A549 (cell line): Measurements from ENCODE around the gene BAIAP2L1. TPM values are rescaled to one million over a fixed set of nuclear protein-coding genes. Genes with fewer than 3 reads are reported as not detected.
A peak's percentile ranks its signal among the peaks of the same experiment; 100 is the strongest.

Experiments
- ATAC-seq, 2 experiments: fragments of 200-7000 bp in 1 of 2; fragments of >200 bp in 1 of 2; cut with Nextera tagmentation in 1 of 2; cut with Tn5 transposase in 1 of 2; 3 replicates each; pipeline versions ENCODE4 v1.8.0 to v1.9.1; 2018 to 2020; ENCODE audit warnings: mild to moderate bottlenecking in 1 of 2, moderate library complexity in 1 of 2
- CTCF ChIA-PET: fragments of 300-600 bp; sonication (Branson Sonifier 250); formaldehyde crosslinking; extraction: SDS; loops from one replicate; lab custom pipeline; 2021; ENCODE audit warnings: antibody characterized with exemption, inconsistent platforms; lab: Yijun Ruan, JAX
- POLR2A ChIA-PET: fragments of 350-600 bp; formaldehyde crosslinking; extraction: SDS; loops from one replicate; lab custom pipeline; 2021; ENCODE audit warnings: antibody characterized with exemption, inconsistent platforms; lab: Yijun Ruan, JAX
- DNase-seq, 2 experiments: peaks; one replicate each; pipeline versions ENCODE4 v3.0.0 to v3.0.0-alpha.2; 2011 to 2016; ENCODE audit warnings: low read depth in 1 of 2, low spot score in 1 of 2
- FAIRE-seq: peaks from 2 replicates; lab custom pipeline; 2011; peaks lifted over from hg19 to GRCh38; lab: Jason Lieb, UNC
- H3K27ac ChIP-seq, 2 experiments: fragments of >200 bp; sonication (Bioruptor Twin); formaldehyde crosslinking; 3 replicates each; pipeline ENCODE4 v1.5.1; 2016 to 2017
- H3K4me1 ChIP-seq: fragments of >200 bp; sonication (Bioruptor Twin); formaldehyde crosslinking; 3 replicates; pipeline ENCODE4 v1.6.1; 2016
- H3K4me2 ChIP-seq: fragments of >200 bp; sonication (Bioruptor Twin); formaldehyde crosslinking; 3 replicates; pipeline ENCODE4 v1.6.1; 2016
- H3K4me3 ChIP-seq: fragments of >200 bp; sonication (Bioruptor Twin); formaldehyde crosslinking; 3 replicates; pipeline ENCODE4 v1.5.1; 2016
- H3K9me3 ChIP-seq: fragments of >200 bp; sonication (Bioruptor Twin); formaldehyde crosslinking; 3 replicates; pipeline ENCODE4 v1.6.1; 2016
- ATOH8 ChIP-seq: fragments of 250-450 bp; sonication (Bioruptor Pico); IDR thresholded peaks from 2 replicates; pipeline ENCODE4 v1.5.0; 2020; ENCODE audit warnings: low read depth, mild to moderate bottlenecking, moderate library complexity
- BCL3 ChIP-seq: fragments of >200 bp; sonication (Bioruptor Twin); formaldehyde crosslinking; IDR thresholded peaks from 3 replicates; pipeline ENCODE4 v1.6.1; 2016
- CBX8 ChIP-seq: fragments of 200-600 bp; sonication (generic); IDR thresholded peaks from 2 replicates; pipeline ENCODE4 v1.6.1; 2016
- CTCF ChIP-seq: fragments of >200 bp; sonication (Bioruptor Twin); formaldehyde crosslinking; IDR thresholded peaks from 3 replicates; pipeline ENCODE4 v1.5.1; 2016
- E2F6 ChIP-seq: IDR thresholded peaks from 2 replicates; pipeline ENCODE4 v1.6.1; 2012; ENCODE audit warnings: low read depth, borderline replicate concordance
- EHF ChIP-seq: fragments of 250-450 bp; sonication (Bioruptor Pico); IDR thresholded peaks from 2 replicates; pipeline ENCODE4 v1.5.0; 2020; ENCODE audit warnings: mild to moderate bottlenecking
- HDAC2 ChIP-seq: fragments of 200-600 bp; sonication (generic); IDR thresholded peaks from 2 replicates; pipeline ENCODE4 v1.6.1; 2016
- HEYL ChIP-seq: fragments of 250-450 bp; sonication (Bioruptor Pico); IDR thresholded peaks from 2 replicates; pipeline ENCODE4 v1.8.0; 2021; ENCODE audit warnings: mild to moderate bottlenecking, moderate library complexity
- HOXB13 ChIP-seq: fragments of 250-450 bp; sonication (Bioruptor Pico); IDR thresholded peaks from 2 replicates; pipeline ENCODE4 v1.5.0; 2020; ENCODE audit warnings: low read depth, mild to moderate bottlenecking, moderate library complexity
- HOXB5 ChIP-seq: fragments of 250-450 bp; sonication (Bioruptor Pico); IDR thresholded peaks from 2 replicates; pipeline ENCODE4 v1.5.0; 2020; ENCODE audit warnings: mild to moderate bottlenecking, moderate library complexity
- JUN ChIP-seq, 2 experiments: fragments of >200 bp; sonication (Bioruptor Twin); formaldehyde crosslinking; IDR thresholded peaks; 2 replicates in 1 of 2; 3 replicates in 1 of 2; pipeline ENCODE4 v1.6.1; 2016 to 2017
- KDM1A ChIP-seq: fragments of 200-600 bp; sonication (generic); IDR thresholded peaks from 2 replicates; pipeline ENCODE4 v1.6.1; 2016; ENCODE audit warnings: low read depth, mild to moderate bottlenecking
- MAZ ChIP-seq: fragments of 150-350 bp; IDR thresholded peaks from 2 replicates; pipeline ENCODE4 v1.6.1; 2014; ENCODE audit warnings: antibody characterized with exemption, low read depth, low read length, borderline replicate concordance
- MYC ChIP-seq: IDR thresholded peaks from 2 replicates; pipeline ENCODE4 v1.6.1; 2012; ENCODE audit warnings: mild to moderate bottlenecking, inconsistent platforms, low read length, improper control_type of control experiment, borderline replicate concordance
- NR3C1 ChIP-seq: fragments of >200 bp; sonication (Bioruptor Twin); formaldehyde crosslinking; IDR thresholded peaks from 3 replicates; pipeline ENCODE4 v1.6.1; 2017
- POLR2AphosphoS2 ChIP-seq: conservative IDR thresholded peaks from 2 replicates; pipeline ENCODE4 v1.6.1; 2012; ENCODE audit warnings: low read length, improper control_type of control experiment, inconsistent platforms
- RFX5 ChIP-seq: fragments of 450-650 bp; IDR thresholded peaks from 2 replicates; pipeline ENCODE4 v1.7.1; 2014; ENCODE audit warnings: antibody characterized with exemption, mild to moderate bottlenecking, moderate library complexity
- SREBF2 ChIP-seq: fragments of 450-650 bp; IDR thresholded peaks from 2 replicates; pipeline ENCODE4 v1.6.1; 2014; ENCODE audit warnings: mild to moderate bottlenecking, moderate library complexity
- TFCP2L1 ChIP-seq: fragments of 250-450 bp; sonication (Bioruptor Pico); IDR thresholded peaks from 2 replicates; pipeline ENCODE4 v1.5.0; 2021; ENCODE audit warnings: mild to moderate bottlenecking
- ZC3H11A ChIP-seq: fragments of 450-650 bp; IDR thresholded peaks from 2 replicates; pipeline ENCODE4 v1.6.1; 2014; ENCODE audit warnings: antibody characterized with exemption, mild to moderate bottlenecking
- ZFP36 ChIP-seq: fragments of 450-650 bp; IDR thresholded peaks from 2 replicates; pipeline ENCODE4 v1.6.1; 2014; ENCODE audit warnings: borderline replicate concordance; ENCODE audit not compliant: partially characterized antibody
- ZNF302 ChIP-seq: fragments of 250-450 bp; sonication (Bioruptor Pico); IDR thresholded peaks from 2 replicates; pipeline ENCODE4 v1.9.0; 2021; ENCODE audit warnings: inconsistent platforms, mild to moderate bottlenecking, moderate library complexity
- WGBS: methylation state at CpG from one replicate; pipeline ENCODE4 v1.1.6; 2017; ENCODE audit errors: missing lambda C conversion rate; 5-methylcytosine and 5-hydroxymethylcytosine counted together
- polyA plus RNA-seq, 4 experiments: library from polyadenylated mRNA; depleted of rRNA in 3 of 4; stranded (reverse); fragments of >200 nt; fragmentation: RNase III in 1 of 4; extraction: RNeasy Plus Mini Kit Qiagen cat#74134 plus additional on column Dnase treatment in 1 of 4; gene quantifications; 2 replicates in 3 of 4; 3 replicates in 1 of 4; pipeline ENCODE4 v1.2.3, GENCODE V29; 2011 to 2017

BAIAP2L1 gene
- polyA plus RNA-seq, 2 of the 4 experiments (the other 2 are of a cell fraction), result 39.4 to 89.3 TPM

GRCh38 chr7:98248156-98248555, 152.7 kb downstream of the BAIAP2L1 start:
- no peak for TF ChIP-seq E2F6
- TF ChIP-seq, all 56 proteins: peak for 0
- CTCF ChIA-PET, result interaction anchor here (0.6 kb wide), 1 partner anchor 372 kb away, joined by 3 read pairs; no protein-coding TSS in a partner anchor
- H3K4me1 ChIP-seq, result peaks cover 13% of the 10 kb centered on the region
- no peak overlapping the region for H3K4me3 ChIP-seq
- POLR2A ChIA-PET, result no interaction called here
- FAIRE-seq, result no peak
- H3K9me3 ChIP-seq, result no peaks in the 10 kb centered on the region
- ATAC-seq, result no peak
- H3K27ac ChIP-seq, result no peak overlapping the region
- WGBS, result 87% methylated on average over 8 of the region's 12 CpGs
- no peak for DNase-seq
- H3K4me2 ChIP-seq, result no peak overlapping the region

- no peak overlapping the region for H3K4me3 ChIP-seq
- ChIA-PET POLR2A (no interaction called here), CTCF (interaction anchor here (0.6 to 1.6 kb wide), 3 partner anchors 9 to 1081 kb away, joined by 4 to 6 read pairs (median 5); no protein-coding TSS in a partner anchor)
- H3K9me3 ChIP-seq, result no peaks in the 10 kb centered on the region
- ATAC-seq (no peak), FAIRE-seq (no peak), DNase-seq (no peak)
- H3K4me2 ChIP-seq, result no peak overlapping the region
- WGBS, result 95% methylated on average over 13 of the region's 14 CpGs
- H3K27ac ChIP-seq, result no peak overlapping the region
- H3K4me1 ChIP-seq, result no peaks in the 10 kb centered on the region
- TF ChIP-seq ATOH8 (CRISPR knock-in tag), result no peak
- TF ChIP-seq JUN (IDR thresholded peaks at IDR 0.05), result no peak
Observed at GRCh38 chr7:98244871-98245270, 156.0 kb downstream of the BAIAP2L1 start.

GRCh38 chr7:98242934-98243333, 158.0 kb downstream of the BAIAP2L1 start:
- CTCF ChIA-PET, result interaction anchor here (1.0 kb wide), 2 partner anchors 14 to 159 kb away, joined by 3 to 4 read pairs; no protein-coding TSS in a partner anchor
- ATAC-seq, result no peak
- Histone ChIP-seq H3K9me3 (no peaks in the 10 kb centered on the region), H3K4me1 (no peaks in the 10 kb centered on the region), H3K4me2 (no peak overlapping the region), H3K4me3 (no peak overlapping the region), H3K27ac (no peak overlapping the region)
- no peak for DNase-seq
- POLR2A ChIA-PET, result no interaction called here
- 83% methylated on average over 2 of the region's 4 CpGs for WGBS
- no peak for FAIRE-seq
- TF ChIP-seq ZNF302 (CRISPR knock-in tag) (no peak), TFCP2L1 (no peak), MAZ (no peak)

- ChIA-PET POLR2A (no interaction called here), CTCF (interaction anchor here (0.9 to 3.8 kb wide), 3 partner anchors 11 to 221 kb away, joined by 3 to 10 read pairs (median 5); no protein-coding TSS in a partner anchor)
- Histone ChIP-seq H3K27ac (no peak overlapping the region), H3K9me3 (no peaks in the 10 kb centered on the region), H3K4me2 (no peak overlapping the region), H3K4me3 (no peak overlapping the region), H3K4me1 (no peaks in the 10 kb centered on the region)
- 100% methylated on average over 1 of the region's 1 CpG for WGBS
- FAIRE-seq, result no peak
- DNase-seq, result no peak
- ATAC-seq, result no peak
- no peak for TF ChIP-seq CBX8
- TF ChIP-seq HOXB5 (CRISPR knock-in tag), result no peak
- TF ChIP-seq EHF (CRISPR knock-in tag), result no peak
- no peak for TF ChIP-seq KDM1A
- TF ChIP-seq HEYL (CRISPR knock-in tag), result no peak
- TF ChIP-seq ZFP36, result no peak
- TF ChIP-seq POLR2AphosphoS2, result no peak
Observed at GRCh38 chr7:98242342-98242741, 158.5 kb downstream of the BAIAP2L1 start.

GRCh38 chr7:98241674-98242241, 159.1 kb downstream of the BAIAP2L1 start:
- WGBS, result 80% methylated on average over 16 of the region's 16 CpGs
- H3K9me3 ChIP-seq, result no peaks in the 10 kb centered on the region
- H3K4me3 ChIP-seq, result no peak overlapping the region
- FAIRE-seq (no peak), ATAC-seq (peak; percentile 28 to 63; a peak in 4 of 6 replicates), DNase-seq (no peak)
- no peak overlapping the region for H3K27ac ChIP-seq
- H3K4me2 ChIP-seq, result no peak overlapping the region
- H3K4me1 ChIP-seq, result no peaks in the 10 kb centered on the region
- ChIA-PET CTCF (interaction anchor here (0.9 to 3.8 kb wide), 3 partner anchors 12 to 220 kb away, joined by 3 to 10 read pairs (median 5); no protein-coding TSS in a partner anchor), POLR2A (no interaction called here)
- no peak for TF ChIP-seq E2F6
- no peak for TF ChIP-seq NR3C1
- TF ChIP-seq CTCF, result no peak; the same call in 1 of the 3 replicates
- TF ChIP-seq HOXB13, result no peak
- no peak for TF ChIP-seq BCL3
- TF ChIP-seq RFX5, result no peak
- TF ChIP-seq HDAC2, result no peak
- TF ChIP-seq MYC, result no peak
- TF ChIP-seq SREBF2, result no peak
- TF ChIP-seq TFCP2L1, result no peak
- no peak for TF ChIP-seq ZC3H11A
